GM18951 (cell line): ENCODE data around the gene C5.

Experiments used
- POLR2A ChIP-seq: IDR thresholded peaks from 4 replicates; pipeline ENCODE4 v1.6.1; 2011; ENCODE audit warnings: mild to moderate bottlenecking; ENCODE audit not compliant: insufficient read length, insufficient read depth; ENCODE audit errors: extremely low read depth
- in situ Hi-C: fragments of 300-500 bp; cut with MboI; formaldehyde crosslinking; loops from one replicate; pipeline ENCODE4 v1.12.0; 2022; ENCODE audit warnings: low sequenced_read_pairs, mixed read lengths, inconsistent platforms; ENCODE audit not compliant: unreplicated experiment

The C5 gene

DNA sequence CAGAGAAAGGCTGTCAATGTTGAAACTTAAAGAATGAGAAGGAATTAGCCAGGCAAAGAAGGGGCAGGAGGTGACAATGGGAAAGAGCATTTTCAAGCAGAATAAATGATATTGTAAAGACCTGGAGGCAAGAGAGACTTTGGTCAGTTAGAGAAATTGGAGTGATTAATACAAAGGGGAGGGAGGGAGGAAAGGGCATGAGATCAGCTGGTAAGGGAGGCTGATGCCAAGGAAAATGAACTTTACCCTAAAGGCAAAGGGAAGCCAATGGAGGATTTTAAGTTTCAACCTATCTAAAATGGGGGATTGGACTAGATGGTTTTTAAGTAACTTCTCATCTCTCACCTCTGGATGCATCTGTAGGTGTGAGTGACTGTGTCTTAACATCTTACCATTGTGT is 23.3 kb downstream of the C5 start:
- no peak for TF ChIP-seq POLR2A
- in situ Hi-C loops: no loop called here

DNA sequence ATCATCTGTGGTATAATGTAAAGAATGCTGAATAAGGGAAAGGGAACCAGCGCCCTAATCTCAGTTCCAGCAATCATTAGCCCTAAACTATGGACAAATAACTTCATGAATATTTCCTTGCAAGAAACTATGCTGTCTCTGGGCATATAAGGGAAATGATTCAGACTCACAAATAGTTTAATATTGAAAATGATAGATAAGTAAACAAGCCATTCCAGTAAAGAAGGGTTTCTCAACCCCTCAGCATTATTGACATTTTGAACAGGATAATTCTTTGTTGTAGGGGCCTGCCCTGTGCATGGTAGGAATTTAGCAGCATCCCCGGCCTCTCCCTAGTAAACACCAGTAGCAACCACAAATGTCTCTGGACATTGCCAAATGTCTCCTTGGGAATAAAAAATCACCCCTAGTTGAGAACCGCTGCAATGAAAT is 23.8 kb downstream of the C5 start:
- in situ Hi-C loops: no loop called here
- TF ChIP-seq POLR2A: no peak

DNA sequence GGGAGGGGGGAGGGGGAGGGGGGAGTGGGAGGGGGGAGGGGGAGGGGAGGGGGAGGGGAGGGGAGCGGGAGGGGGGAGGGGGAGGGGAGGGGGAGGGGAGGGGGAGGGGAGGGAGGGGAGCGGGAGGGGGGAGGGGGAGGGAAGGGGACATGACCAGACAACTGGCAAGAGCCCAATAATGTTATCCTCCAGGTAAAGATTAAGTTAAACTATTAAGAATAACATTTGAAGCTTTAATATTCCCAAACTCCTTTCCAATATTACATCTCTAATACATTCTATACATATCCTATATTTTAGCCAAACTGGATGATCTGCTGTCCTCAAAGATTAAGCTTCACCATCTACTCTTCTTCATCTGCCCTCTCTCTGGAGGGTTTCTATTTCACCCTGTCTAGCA is 25.8 kb downstream of the C5 start:
- in situ Hi-C loops: no loop called here
- TF ChIP-seq POLR2A: no peak

DNA sequence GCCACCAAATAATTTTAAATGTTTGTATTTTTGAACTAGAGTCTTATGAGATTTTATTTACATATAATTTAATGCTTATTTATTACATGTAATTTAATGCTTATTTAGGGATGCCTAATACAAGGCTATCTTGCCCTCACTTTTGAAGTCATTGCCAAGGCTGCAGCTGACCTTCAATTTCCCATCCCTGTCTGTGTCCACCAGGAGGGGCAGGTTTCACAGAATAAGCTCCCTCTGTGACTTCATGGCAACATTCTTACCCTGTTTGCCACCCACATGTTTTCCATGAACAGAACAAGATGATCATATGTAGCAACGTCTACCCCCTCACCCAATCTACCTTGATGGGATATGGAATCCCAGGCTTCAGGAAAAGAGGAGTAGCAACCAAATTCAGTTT is 27.0 kb downstream of the C5 start:
- in situ Hi-C loops: no loop called here
- TF ChIP-seq POLR2A: no peak

DNA sequence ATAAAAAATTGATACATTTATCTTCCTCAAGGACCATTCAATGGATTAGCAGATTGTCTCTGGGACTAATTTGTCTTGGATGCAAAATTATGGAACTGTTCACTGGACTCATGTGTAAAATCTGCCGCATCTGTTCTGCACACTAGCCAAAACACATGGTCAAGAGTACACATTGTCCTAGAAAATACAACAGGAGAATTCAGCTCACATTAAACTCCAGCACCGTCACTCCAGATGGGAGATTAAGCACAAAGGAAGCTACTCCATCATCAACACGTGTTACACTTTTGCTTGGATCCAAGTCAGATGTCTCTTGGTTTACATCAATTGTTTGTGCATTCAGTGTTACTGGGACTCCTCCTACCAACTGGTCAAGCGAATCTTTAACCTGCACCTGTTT is 28.8 kb downstream of the C5 start:
- in situ Hi-C loops: no loop called here

DNA sequence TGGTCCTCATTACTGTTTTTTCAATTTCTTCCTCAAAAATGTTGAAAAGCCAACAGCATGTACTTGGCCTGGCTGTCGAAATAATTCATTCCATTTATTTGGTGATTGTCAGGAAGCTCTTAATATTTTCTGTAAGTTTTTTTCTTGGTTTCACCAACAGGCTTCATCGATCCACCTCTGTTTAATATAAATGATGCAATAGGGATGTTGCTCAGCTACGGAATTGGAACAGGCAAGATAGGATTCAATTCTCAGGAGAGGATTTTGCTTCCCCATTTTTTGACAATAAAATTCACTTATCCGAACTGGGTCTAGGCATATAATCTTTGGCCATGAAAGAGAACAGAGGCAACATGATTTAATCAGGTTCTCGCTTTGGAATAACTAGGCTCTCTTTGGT is 30.8 kb downstream of the C5 start:
- no peak for TF ChIP-seq POLR2A
- in situ Hi-C loops: no loop called here

More for the DNA sequence above, 28.8 kb downstream of the C5 start:
- TF ChIP-seq POLR2A: no peak

DNA sequence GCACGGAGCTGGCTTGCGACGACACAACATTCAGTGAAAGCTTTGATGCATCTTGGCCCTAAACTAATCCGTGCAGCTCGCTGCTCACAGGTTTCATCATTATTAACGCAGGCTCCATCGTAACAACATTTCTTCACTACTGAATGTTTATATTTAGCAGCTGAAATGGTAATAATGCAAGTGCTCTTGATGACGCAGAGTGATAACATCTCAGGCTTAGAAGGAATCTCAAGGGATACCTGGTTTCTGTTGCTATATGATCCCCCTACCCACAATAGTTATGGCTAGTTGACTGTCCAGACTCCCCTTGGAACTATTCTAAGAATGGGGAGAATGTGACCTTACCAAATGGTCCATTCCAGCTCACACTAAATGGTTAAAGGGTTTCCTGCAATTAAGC is 36.2 kb downstream of the C5 start:
- in situ Hi-C loops: no loop called here
- TF ChIP-seq POLR2A: no peak

DNA sequence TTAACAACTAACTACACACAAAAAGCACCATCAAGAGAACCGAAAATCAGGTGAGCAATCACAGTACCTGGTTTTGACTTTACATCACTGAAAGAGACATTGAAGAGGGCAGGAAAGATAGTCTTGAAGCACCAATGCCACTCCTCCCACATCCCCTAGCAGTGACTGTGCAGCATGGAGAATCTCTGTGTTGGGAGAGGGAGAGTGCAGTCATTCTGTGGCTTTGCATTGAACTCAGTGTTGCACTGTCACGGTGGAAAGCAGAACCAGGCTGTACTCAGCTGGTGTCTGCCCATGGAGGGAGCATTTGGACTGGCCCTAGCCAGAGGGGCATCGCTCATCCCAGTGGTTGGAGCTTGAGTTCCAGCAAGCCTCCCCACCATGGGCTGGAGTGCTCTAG is 40.4 kb downstream of the C5 start:
- in situ Hi-C loops: no loop called here

DNA sequence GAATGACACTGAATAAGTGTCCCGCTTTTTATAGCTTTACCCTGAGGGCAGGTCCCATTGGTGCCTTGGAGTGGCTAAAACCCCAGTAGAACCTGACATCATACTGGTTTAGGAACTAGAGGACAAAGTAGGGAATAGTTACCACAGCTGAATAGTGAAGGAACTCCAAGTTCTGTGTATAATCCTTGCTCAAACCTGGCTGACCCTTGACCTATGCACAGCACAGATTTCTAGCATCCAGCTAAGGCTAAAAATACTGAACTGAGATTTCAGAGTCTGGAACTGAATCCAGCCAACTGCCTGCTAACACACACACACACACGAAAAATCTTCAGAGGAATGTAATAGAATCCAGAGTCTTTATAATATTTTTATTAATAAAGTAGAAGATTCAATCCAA is 50.8 kb downstream of the C5 start:
- in situ Hi-C loops: no loop called here
- no peak for TF ChIP-seq POLR2A

More for the DNA sequence above, 40.4 kb downstream of the C5 start:
- no peak for TF ChIP-seq POLR2A

DNA sequence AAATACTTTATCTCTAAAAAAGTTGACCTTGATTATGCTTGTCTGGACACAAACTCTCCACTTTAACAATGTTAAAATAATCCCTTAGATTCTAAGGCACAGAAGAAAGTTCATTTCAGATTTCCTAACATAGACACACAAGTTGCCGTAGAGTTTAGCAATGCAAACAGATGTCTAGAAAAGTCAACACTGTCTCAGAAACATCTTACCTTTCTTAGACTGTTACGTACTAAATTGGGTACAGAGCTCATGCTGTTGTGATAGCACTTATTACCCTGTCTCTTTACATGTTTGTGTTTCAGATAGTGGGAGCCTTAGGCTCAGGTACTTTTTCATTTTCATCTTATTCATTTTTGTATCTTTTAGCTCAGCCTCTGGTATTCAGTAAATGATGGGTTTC is 52.0 kb downstream of the C5 start:
- in situ Hi-C loops: no loop called here
- no peak for TF ChIP-seq POLR2A

DNA sequence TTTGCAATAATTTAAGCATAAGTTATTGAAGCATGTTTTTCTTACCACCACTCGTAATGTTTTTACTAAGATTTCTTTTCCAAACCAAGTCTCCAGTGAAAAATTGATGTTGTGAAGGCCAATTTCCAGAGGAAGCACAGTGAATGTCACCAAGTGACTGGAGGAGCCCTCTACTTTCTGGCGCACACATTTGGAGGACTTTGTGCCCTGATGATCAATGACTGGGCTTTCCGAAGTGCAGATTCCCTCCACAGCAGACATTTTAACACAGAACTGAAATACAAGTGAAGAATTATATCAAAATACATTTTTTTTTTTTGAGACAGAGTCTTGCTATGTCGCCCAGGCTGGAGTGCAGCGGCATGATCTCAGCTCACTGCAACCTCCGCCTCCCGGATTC is 52.6 kb downstream of the C5 start:
- TF ChIP-seq POLR2A: no peak
- in situ Hi-C loops: no loop called here

DNA sequence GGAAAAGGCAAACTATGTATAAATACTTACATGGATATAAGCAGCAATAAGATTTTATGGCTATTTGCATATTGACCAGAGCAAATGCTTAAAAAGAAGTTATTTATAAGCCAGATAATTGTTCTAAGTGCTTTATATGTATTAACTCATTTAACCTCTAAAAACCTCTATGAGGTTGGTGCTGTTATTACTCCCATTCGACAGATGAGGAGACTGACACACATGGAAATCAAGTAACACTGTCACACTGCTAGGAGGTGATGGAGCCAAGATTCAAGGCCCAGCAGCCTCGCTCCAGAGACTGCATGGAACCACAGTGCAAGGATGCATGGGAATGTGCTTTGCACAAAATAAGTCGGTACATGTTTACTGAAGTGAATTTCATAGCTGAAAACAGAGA is 53.7 kb downstream of the C5 start:
- no peak for TF ChIP-seq POLR2A

DNA sequence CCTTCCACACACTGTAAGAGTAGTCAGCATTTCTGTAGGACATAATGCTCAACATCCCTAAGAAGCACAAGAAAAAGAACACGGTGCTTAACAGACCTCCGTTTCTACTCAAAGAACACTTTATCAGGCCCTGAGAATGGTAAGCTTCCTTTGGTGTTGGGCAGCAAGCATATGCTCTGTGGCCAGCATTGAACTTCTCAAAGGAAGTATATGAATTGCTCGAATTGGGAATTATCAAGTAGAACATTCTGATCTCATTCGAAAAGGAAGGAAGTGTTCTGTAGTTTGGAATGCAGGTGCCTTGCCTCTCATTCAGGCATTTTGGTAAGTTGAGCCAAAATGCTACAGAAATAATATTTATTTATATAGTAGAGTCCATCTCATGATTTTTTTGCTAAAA is 61.0 kb downstream of the C5 start:
- TF ChIP-seq POLR2A: no peak
- in situ Hi-C loops: no loop called here

More for the DNA sequence above, 53.7 kb downstream of the C5 start:
- in situ Hi-C loops: no loop called here

DNA sequence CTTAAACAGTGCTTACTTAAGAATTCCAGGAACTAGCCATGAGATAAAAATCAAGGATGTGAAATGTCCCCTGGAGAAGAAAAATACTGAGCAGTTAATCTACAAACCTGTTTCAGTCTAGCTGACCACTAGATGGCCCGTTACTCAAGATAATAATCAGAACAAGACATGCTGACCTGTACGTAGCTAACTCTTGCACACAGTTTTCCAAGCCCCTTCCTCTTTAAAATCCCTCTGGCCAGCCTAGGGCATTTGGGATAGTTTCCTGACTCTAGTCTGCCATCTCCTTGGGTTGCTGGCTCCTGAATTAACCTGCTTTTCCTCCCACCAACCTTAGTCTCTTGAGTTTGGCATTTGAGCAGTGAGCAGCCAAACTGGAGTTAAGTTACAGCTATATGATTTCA is 64.3 kb downstream of the C5 start:
- no peak for TF ChIP-seq POLR2A
- in situ Hi-C loops: no loop called here

DNA sequence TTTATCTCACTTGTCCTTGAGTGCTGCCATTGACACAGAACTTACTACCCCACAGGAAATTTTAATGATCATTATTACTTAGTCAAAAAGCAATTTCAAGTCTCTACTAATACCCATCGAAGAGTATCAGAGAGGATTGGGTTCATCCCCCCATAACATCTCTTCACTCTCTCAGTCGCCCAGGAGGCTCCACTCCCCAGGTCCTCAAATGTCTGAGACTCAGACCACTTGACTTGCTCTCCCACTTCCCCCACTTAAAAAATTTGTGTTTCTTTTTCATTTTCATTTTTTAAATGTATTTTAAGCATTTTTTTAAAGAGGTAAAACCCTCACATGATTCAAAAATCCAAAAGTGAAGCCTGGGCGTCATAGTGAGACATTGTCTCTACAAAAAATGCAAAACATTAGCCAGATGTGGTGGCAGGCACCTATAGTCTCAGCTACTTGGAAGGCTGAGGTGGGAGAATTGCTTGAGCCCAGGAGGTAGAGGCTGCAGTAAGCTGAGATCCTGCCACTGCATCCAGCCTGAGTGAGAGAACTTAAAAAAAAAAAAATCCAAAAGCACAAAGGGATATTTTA is 66.7 kb downstream of the C5 start:
- in situ Hi-C loops: no loop called here
- TF ChIP-seq POLR2A: no peak

DNA sequence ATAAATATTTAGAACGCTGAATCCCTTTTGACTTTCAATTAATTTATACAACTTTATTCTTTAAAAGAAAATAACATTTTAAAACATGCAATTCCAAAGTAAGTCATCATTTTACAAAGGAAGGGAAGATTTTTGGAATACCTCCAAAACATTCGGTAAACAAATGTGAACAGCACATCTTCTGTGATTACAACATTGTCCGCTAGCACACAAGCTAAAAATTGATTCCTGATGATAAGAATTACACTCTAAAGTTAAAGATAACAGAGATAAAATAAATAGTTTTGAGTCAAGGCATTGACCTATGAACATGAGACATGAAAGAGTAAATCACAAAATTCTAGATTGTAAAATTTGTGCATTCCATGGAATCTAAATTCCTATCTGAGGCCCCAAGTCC is 67.2 kb downstream of the C5 start:
- no peak for TF ChIP-seq POLR2A
- in situ Hi-C loops: no loop called here

DNA sequence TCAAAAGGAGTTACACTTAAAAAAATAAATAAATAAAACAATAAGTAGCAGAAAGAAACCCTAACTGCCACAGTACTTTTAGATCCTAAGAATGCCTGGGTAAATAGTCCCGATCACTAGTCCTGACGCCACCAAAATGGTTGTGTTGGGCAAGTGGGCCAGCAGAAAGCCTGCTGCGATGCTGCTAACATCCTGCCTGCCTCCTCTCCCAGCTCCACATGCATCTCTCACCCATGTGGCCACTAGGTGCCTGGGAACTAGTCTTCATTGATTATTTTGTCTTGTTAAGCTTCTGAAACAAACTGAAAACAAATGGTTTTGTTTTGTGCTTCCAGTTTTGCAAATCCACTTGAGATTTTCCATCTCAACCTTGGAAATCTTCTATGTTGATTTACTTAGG is 69.1 kb downstream of the C5 start:
- in situ Hi-C loops: no loop called here
- no peak for TF ChIP-seq POLR2A
